Upper lobe of left lung (tissue), 6 donors: ENCODE results near the gene TTC39C. TPM values are rescaled to one million over a fixed set of nuclear protein-coding genes. Genes with fewer than 3 reads are reported as not detected.
"Not testable (repeated sequence)": the region's sequence is repeated elsewhere in the genome, so short reads cannot be mapped to it uniquely, and the experiment has no call there.

Experiments
- ATAC-seq, 2 donors: fragments of 200-7000 bp; cut with Tn5 transposase; one replicate each; pipeline ENCODE4 v1.9.1; 2022; ENCODE audit warnings: mild to moderate bottlenecking in 2 of 2, moderate library complexity in 2 of 2; ENCODE audit not compliant: low FRiP score in 2 of 2
- DNase-seq, 2 donors: peaks; one replicate each; pipeline ENCODE4 v3.0.0-alpha.2; 2019 to 2020
- H3K27ac ChIP-seq, 4 donors: fragments of 200-600 bp; sonication (generic); one replicate each; pipeline ENCODE4 v1.5.1; 2016 to 2019
- H3K27me3 ChIP-seq, 4 donors: fragments of 200-600 bp; sonication (generic); one replicate each; pipeline ENCODE4 v1.5.1; 2017 to 2019
- H3K36me3 ChIP-seq, 4 donors: fragments of 200-600 bp; sonication (generic); one replicate each; pipeline ENCODE4 v1.5.1; 2016 to 2019
- H3K4me1 ChIP-seq, 4 donors: fragments of 200-600 bp; sonication (generic); one replicate each; pipeline ENCODE4 v1.5.1; 2018 to 2019
- H3K4me3 ChIP-seq, 4 donors: fragments of 200-600 bp; sonication (generic); one replicate each; pipeline ENCODE4 v1.5.1; 2017 to 2019; ENCODE audit warnings: mild to moderate bottlenecking in 2 of 4, moderate library complexity in 1 of 4
- H3K9me3 ChIP-seq, 4 donors: fragments of 200-600 bp; sonication (generic); one replicate each; pipeline ENCODE4 v1.5.1; 2018 to 2019
- CTCF ChIP-seq, 6 experiments: fragments of 450-650 bp in 4 of 6; fragments of 200-600 bp in 2 of 6; sonication (generic) in 2 of 6; IDR thresholded peaks; one replicate each; pipeline ENCODE4 v1.5.1; 2016 to 2019; ENCODE audit warnings: antibody characterized with exemption in 6 of 6
- EP300 ChIP-seq, 4 donors: sonication (generic); formaldehyde crosslinking; IDR thresholded peaks; one replicate each; pipeline ENCODE4 v1.5.1; 2017; ENCODE audit warnings: antibody characterized with exemption in 4 of 4, control low read depth in 2 of 4
- POLR2A ChIP-seq, 4 donors: fragments of 450-650 bp; IDR thresholded peaks; one replicate each; pipeline ENCODE4 v1.5.1; 2016 to 2017; ENCODE audit warnings: antibody characterized with exemption in 4 of 4, mild to moderate bottlenecking in 2 of 4
- POLR2AphosphoS5 ChIP-seq, 2 donors: sonication (generic); formaldehyde crosslinking; IDR thresholded peaks; one replicate each; pipeline ENCODE4 v1.5.1; 2017; ENCODE audit warnings: antibody characterized with exemption in 2 of 2
- WGBS, 2 donors: methylation state at CpG; one replicate each; pipeline ENCODE4 v1.1.5; 2017 to 2018; 5-methylcytosine and 5-hydroxymethylcytosine counted together
- total RNA-seq, 6 donors: library from RNA; depleted of rRNA in 4 of 6; stranded (reverse); fragments of >200 nt in 4 of 6; gene quantifications; one replicate each; pipeline versions ENCODE4 v1.1.0 to v1.2.1, GENCODE V29; 2016 to 2021
- donor health status: DM: no; HTN: no; CAD: no; lungs with moderate emphysema.
- donor health status: DM: no; HTN: yes; CAD: no; lungs with severe emphysema.

The TTC39C gene
- total RNA-seq, 6 donors from 2014 or later = 12.8 to 31.5 (median 19.5) TPM

GRCh38 chr18:24073791-24074190 is 59.2 kb downstream of the TTC39C start:
- DNase-seq (no peak), ATAC-seq (no peak)
- peaks cover 4 to 10% (median 5%) of the 10 kb centered on the region in 4 donors for H3K4me1 ChIP-seq
- no peaks in the 10 kb centered on the region for H3K27me3 ChIP-seq
- H3K9me3 ChIP-seq = no peaks in the 10 kb centered on the region
- no peaks in the 10 kb centered on the region for H3K36me3 ChIP-seq
- TF ChIP-seq EP300 (IDR thresholded peaks at IDR 0.05) (no peak), CTCF (IDR thresholded peaks at IDR 0.05) (no peak), POLR2A (IDR thresholded peaks at IDR 0.05) (no peak), POLR2AphosphoS5 (IDR thresholded peaks at IDR 0.05) (no peak)
- H3K4me3 ChIP-seq = no peak overlapping the region
- H3K27ac ChIP-seq = no peak overlapping the region

- H3K4me3 ChIP-seq, H3K27ac ChIP-seq, H3K36me3 ChIP-seq, H3K27me3 ChIP-seq, DNase-seq, H3K4me1 ChIP-seq, ATAC-seq, H3K9me3 ChIP-seq: not testable (repeated sequence)
- 89 to 97% methylated on average over 4 of the region's 4 CpGs for whole genome bisulfite sequencing, 2 donors
Observed at GRCh38 chr18:24074757-24075156, 60.2 kb downstream of the TTC39C start.

- 53 to 75% methylated on average over 4 to 13 of the region's 13 CpGs for WGBS, 2 donors
- peak overlapping the region in 2 of 4 donors; percentile 27 to 45 for H3K27ac ChIP-seq
- H3K27me3 ChIP-seq = no peaks in the 10 kb centered on the region
- ATAC-seq (peak; percentile 93 to 98), DNase-seq (peak; percentile 36 to 67)
- H3K4me3 ChIP-seq = no peak overlapping the region
- peaks cover 0 to 5% (median 1%) of the 10 kb centered on the region in 4 donors for H3K36me3 ChIP-seq
- H3K4me1 ChIP-seq = peaks cover 4 to 10% (median 5%) of the 10 kb centered on the region in 4 donors
- no peaks in the 10 kb centered on the region for H3K9me3 ChIP-seq
- TF ChIP-seq POLR2A (IDR thresholded peaks at IDR 0.05) (no peak), POLR2AphosphoS5 (IDR thresholded peaks at IDR 0.05) (peak; percentile 57 to 58), CTCF (IDR thresholded peaks at IDR 0.05) (peak in 5 of 6 experiments; percentile 24 to 48 (median 38)), EP300 (IDR thresholded peaks at IDR 0.05) (no peak)
Observed at GRCh38 chr18:24075767-24076597, 61.4 kb downstream of the TTC39C start.

- no peaks in the 10 kb centered on the region for H3K9me3 ChIP-seq
- DNase-seq = no peak
- H3K36me3 ChIP-seq = peaks cover 0 to 6% (median 1%) of the 10 kb centered on the region in 4 donors
- no peak for ATAC-seq
- 88 to 95% methylated on average over 10 of the region's 10 CpGs for WGBS, 2 donors
- H3K27ac ChIP-seq = no peak overlapping the region
- no peak for TF ChIP-seq POLR2AphosphoS5 (IDR thresholded peaks at IDR 0.05)
- no peak for TF ChIP-seq POLR2A (IDR thresholded peaks at IDR 0.05)
- TF ChIP-seq EP300 (IDR thresholded peaks at IDR 0.05) = no peak
- TF ChIP-seq CTCF (IDR thresholded peaks at IDR 0.05) = no peak
- no peak overlapping the region for H3K4me3 ChIP-seq
- H3K27me3 ChIP-seq = no peaks in the 10 kb centered on the region
- peaks cover 4 to 10% (median 5%) of the 10 kb centered on the region in 4 donors for H3K4me1 ChIP-seq
Observed at GRCh38 chr18:24076950-24077349, 62.4 kb downstream of the TTC39C start.

GRCh38 chr18:24078391-24078790 is 63.8 kb downstream of the TTC39C start:
- DNase-seq (no peak), ATAC-seq (no peak)
- no peak overlapping the region for H3K27ac ChIP-seq
- no peak for TF ChIP-seq EP300 (IDR thresholded peaks at IDR 0.05)
- WGBS, 2 donors = 83 to 87% methylated on average over 7 of the region's 7 CpGs
- peaks cover 4 to 10% (median 5%) of the 10 kb centered on the region in 4 donors for H3K4me1 ChIP-seq
- H3K36me3 ChIP-seq = peaks cover 0 to 6% (median 1%) of the 10 kb centered on the region in 4 donors
- H3K4me3 ChIP-seq = no peak overlapping the region
- no peaks in the 10 kb centered on the region for H3K27me3 ChIP-seq
- H3K9me3 ChIP-seq = no peaks in the 10 kb centered on the region

- Histone ChIP-seq H3K4me3 (no peak overlapping the region), H3K4me1 (peaks cover 2 to 8% (median 3%) of the 10 kb centered on the region in 4 donors), H3K27me3 (no peaks in the 10 kb centered on the region), H3K9me3 (no peaks in the 10 kb centered on the region), H3K36me3 (peaks cover 0 to 6% (median 1%) of the 10 kb centered on the region in 4 donors), H3K27ac (no peak overlapping the region)
- DNase-seq (no peak), ATAC-seq (no peak)
- TF ChIP-seq EP300 (IDR thresholded peaks at IDR 0.05) (no peak), POLR2A (IDR thresholded peaks at IDR 0.05) (no peak)
- WGBS, 2 donors = 93 to 94% methylated on average over 7 of the region's 7 CpGs
Observed at GRCh38 chr18:24080861-24081260, 66.3 kb downstream of the TTC39C start.
